ENCODE data around the gene SERPINA9. TPM values are rescaled to one million over a fixed set of nuclear protein-coding genes. Genes with fewer than 3 reads are reported as not detected.
A peak's percentile ranks its signal among the peaks of the same experiment; 100 is the strongest.
"Not testable (repeated sequence)": the region's sequence is repeated elsewhere in the genome, so short reads cannot be mapped to it uniquely, and the experiment has no call there.

The SERPINA9 gene, protein sequence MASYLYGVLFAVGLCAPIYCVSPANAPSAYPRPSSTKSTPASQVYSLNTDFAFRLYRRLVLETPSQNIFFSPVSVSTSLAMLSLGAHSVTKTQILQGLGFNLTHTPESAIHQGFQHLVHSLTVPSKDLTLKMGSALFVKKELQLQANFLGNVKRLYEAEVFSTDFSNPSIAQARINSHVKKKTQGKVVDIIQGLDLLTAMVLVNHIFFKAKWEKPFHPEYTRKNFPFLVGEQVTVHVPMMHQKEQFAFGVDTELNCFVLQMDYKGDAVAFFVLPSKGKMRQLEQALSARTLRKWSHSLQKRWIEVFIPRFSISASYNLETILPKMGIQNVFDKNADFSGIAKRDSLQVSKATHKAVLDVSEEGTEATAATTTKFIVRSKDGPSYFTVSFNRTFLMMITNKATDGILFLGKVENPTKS
- not detected for total RNA-seq
- long read RNA-seq: 0 reads

DNA sequence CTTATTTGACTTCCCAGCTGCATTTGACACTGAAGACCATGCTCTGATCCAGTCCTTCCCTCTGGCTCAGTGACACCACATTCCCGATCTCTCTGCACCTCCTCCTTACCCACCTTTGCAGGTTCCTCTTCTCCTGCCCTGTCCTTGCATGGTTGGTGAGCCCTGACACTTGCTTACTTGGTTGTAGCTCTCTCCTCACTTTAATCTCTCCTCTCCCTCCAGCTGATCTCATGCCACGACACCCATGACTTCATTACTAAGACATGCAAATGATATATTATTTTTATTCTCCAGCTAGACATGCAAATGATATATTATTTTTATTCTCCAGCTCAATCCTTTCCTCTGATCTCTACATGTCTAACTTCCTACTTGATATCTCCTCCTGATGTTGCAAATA is at the start of gene SERPINA9:
SERPINA9 (minus strand) TSS at position 175 of the 400 bp plus-strand sequence. CDS start 6,357 bp downstream, outside the sequence.
- intact Hi-C loops (cut with DNase I): no loop called here
- DNase-seq: no peak
- no peak for ATAC-seq (ENCODE audit: poor library complexity)

DNA sequence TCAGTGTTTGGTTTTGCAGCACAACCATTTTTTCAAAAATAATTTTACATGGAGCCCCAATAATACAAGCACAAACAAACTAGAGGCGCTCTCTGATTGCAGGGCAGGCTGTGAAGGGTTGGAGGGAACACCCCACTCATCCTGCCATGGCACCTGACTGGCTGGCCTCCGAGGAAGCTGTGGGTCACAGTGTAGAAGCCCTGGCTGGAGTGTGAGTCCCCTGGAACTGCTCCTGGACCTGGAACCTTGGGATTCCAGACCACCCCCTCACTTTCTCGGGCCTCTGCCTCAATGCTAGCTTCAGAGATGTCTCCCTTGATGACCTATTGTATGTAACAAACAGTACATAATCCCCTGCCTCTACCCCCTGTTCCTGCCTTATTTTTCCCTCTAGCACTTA is 48.1 kb upstream of the SERPINA9 start:
- no peak for ATAC-seq (ENCODE audit: poor library complexity)
- intact Hi-C loops (cut with DNase I): no loop called here
- DNase-seq: no peak

DNA sequence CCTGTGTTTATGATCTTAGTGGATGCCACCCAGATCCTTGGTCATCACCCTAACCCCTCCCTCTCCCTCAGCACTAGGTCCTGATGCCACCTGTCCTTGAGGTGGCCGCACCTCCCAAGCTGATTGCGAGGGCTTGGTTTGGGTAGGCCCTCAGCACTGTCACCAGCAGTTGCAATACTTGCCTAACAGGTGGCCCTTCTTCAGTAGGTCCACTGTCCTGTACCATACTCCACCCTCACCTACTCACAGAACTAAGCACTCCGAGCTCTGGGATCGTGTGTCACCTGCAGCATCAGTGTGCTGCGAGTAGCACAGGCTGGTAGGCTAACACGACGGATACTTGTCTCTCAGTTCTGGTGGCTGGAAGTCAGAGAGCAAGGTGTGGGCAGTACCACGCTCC is 47.3 kb upstream of the SERPINA9 start:
- intact Hi-C loops (cut with DNase I): no loop called here
- DNase-seq (no peak), ATAC-seq (ENCODE audit: poor library complexity) (no peak)

DNA sequence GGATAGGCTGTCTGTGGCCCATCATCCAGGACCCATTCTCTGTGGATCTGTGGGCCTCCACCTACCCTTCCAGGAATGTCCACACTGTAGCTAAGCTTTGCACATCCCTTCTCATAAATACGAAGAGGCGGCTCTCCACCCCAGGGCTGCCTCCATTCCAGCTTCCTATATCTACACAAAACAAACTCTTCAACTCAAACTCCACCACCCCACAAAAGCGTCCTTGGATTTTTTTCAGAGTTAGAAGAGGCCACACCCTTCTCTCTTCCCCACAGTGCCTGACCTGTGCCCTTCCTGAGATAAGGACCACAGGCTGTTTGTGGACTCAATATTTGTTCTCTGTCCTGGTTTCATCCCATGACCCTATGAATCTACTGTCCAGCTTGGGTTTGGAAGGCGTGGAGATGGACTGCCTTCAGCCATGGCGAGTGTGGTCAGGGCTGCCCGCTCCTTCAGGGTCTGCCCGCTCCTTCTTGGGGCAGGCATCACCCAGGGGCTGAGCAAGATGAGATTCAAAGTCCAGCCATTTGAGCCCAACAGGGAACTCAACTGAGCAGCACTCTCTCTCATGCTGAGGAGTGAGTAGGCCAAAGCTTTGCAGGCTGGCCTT is 46.2 kb upstream of the SERPINA9 start:
- DNase-seq: no peak
- intact Hi-C loops (cut with DNase I): no loop called here
- ATAC-seq (ENCODE audit: poor library complexity): no peak

DNA sequence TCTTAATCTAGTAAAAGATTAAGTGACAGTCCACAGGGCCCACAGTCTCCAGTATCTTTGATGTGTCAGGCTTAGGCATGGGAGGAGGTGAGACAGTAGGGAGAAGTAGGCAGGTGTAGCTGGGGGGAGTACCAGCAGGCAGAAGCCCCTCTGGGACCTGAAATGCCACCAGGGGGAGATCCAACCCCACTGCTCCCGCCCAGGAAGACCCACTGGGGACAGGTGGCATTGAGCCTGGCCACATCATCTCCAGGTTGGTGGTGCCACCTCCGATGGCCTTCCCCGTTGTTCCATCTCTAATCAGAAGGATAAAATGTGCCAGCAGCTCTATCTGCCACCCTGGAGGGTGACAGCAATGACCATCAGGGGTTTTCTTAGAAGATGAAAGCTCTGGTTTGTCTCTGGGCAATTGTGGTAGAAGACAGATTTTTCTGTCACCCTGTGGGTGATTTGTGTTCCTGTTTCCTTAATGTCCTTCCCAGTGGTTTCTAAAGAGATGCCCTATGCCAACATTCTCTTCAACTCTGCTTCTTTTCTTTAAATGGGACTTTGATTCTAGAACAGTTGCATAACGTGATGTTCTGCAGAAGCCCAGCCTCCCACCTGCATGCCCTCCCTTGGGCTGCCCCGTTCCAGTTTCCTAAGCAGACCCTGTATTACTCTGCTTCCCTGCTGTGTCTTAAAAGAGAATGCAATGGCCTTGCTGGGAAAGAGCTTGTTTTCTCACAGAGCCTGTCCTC is 45.5 kb upstream of the SERPINA9 start:
- intact Hi-C loops (cut with DNase I): no loop called here
- ATAC-seq (ENCODE audit: poor library complexity): no peak
- no peak for DNase-seq

DNA sequence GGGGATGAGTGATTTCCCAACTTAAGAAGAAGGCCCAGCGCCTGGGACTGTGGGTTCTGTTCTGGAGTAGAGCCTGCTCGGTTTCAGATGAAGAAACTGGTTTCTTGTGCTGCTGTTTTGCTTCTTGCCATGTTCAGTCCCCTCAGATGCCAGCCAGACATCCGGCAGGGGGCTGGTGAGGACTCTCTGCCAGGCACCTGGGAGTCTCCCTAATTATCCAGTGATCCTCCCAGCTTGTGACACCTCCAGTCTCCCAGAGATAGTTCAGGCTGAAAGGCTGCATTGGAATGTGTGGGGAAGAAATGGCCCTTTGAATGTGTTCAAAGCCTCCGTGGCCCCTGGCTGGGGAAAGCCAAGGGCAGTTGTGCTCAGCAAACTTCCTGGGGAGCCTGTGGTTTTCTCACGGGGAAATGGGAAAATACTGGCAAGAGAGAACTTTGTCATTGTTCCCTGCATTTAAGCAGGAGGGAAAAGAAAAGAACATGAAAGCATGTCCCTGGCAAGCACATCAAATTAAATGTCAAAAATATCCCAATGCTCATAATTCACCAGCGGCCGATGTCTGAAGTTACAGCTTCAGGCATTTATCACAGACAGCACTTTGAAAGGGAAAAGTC is 41.8 kb upstream of the SERPINA9 start:
- intact Hi-C loops (cut with DNase I): no loop called here
- DNase-seq (no peak), ATAC-seq (ENCODE audit: poor library complexity) (peak; percentile 43)

DNA sequence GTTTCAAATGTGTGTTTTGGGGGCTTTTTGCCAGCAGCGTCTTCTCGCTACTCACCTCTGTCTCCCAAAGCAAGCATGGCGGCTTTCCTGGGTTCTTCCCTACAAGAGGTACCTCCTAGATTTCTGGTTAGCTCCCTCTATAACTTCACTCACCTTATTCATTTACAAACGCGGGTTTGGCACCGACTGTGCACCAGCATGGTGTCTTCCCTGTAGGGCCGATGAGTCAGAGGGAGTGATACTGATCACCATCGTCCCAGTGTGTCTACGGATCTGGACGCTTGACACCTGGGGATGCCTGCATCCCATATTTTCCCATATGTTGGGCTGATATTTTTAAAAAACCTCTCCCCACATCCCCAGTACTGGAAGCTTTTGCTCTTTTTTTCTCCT is 41.2 kb upstream of the SERPINA9 start:
- ATAC-seq (ENCODE audit: poor library complexity) (no peak), DNase-seq (no peak)
- intact Hi-C loops (cut with DNase I): no loop called here

DNA sequence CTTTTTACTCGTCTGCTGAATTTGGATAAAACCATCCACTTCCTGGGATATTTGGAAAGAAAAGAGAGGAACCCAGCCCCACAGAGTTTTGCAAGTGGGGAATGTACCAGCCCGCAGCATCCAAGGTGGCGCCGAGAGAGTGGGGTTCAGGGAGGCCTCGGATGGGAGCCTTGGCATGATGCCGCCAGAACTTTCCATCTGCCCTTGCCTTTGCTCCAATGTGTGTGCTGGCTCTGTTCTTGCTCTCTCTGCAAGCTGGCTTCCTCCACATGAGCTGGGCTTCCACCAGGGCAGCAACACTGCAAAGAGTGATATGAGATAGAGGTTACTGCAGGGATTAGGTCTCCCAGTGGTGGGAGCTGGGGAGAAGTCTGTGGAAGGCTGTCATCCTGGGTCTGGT is 39.9 kb upstream of the SERPINA9 start:
- intact Hi-C loops (cut with DNase I): no loop called here
- DNase-seq (no peak), ATAC-seq (ENCODE audit: poor library complexity) (no peak)

DNA sequence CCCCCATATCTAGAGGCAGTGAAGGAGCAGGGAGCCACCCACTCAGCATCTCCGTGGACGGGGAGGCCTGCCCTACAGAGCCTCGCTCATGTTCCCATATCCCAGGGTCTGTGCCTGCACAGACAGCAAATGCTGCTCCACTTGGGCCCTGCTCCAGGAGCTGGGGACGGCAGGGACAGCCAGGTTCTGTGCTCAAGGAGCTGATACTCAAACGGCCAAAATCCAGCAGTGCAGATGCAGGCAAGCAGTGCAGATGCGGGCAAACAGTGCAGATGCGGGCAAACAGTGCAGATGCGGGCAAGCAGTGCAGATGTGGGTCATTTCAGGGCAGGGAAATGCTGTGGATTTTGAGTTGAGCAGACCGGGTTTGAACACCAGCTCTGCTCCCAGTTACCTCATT is 39.4 kb upstream of the SERPINA9 start:
- ATAC-seq (ENCODE audit: poor library complexity): no peak
- intact Hi-C loops (cut with DNase I): no loop called here
- DNase-seq: no peak

DNA sequence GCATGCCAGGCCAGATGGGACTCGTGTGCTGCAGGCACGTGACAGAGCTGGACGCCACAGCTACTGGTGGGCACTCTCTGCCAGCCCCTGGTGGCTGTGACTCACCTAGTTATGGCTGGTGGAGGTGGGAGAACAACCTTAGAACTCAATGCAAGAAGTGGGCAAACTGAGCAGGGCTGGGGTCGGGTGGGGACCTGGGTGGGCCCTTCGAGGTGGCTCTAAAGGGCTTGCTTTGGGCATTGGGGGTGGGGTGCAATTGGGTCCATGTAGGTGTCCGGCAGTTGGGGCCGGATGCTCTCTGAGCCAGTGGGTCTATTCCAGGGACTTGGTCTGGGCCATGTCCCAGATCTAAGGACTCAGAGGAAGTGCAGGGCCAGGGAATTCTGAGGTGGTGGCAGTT is 38.4 kb upstream of the SERPINA9 start:
- DNase-seq (no peak), ATAC-seq (ENCODE audit: poor library complexity) (no peak)
- intact Hi-C loops (cut with DNase I): no loop called here

DNA sequence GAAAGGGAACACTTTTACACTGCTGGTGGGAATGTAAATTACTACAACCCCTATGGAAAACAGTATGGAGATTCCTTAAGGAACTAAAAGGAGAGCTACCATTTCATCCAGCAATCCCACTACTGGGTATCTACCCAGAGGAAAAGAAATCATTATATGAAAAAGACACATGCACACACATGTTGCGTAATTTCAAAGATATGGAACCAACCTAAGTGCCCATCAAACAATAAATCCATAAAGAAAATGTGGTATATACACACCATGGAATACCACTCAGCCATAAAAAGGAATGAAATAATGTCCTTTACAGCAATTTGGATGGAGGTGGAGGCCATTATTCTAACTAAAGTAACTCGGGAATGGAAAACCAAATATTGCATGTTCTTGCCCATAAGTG is 34.5 kb upstream of the SERPINA9 start:
- DNase-seq; ATAC-seq (ENCODE audit: poor library complexity); intact Hi-C loops (cut with DNase I): not testable (repeated sequence)

DNA sequence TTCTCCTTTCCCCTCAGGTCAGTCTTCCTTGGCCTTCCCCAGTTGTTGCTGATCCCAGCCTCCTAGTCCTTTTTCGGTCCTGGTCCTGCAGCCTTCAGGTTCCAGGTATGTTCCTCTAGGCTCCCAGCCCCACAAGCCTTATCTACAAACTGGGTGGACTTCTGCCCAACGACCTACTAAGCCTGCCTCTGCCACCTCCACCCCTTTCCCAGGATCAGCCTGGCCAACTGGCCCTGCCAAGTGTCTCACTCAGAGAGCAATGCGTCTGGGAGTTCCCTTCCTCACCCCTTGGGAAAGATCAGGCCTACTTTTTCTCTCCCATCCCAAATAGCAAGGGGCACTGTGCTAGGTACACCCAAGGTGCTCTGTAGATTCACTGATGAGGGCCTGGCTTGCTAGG is 33.4 kb upstream of the SERPINA9 start, which contains the start of gene SERPINA12:
SERPINA12 (minus strand) TSS at position 114 of the 400 bp plus-strand sequence. CDS start 11,072 bp downstream, outside the sequence.
- no peak for DNase-seq
- intact Hi-C loops (cut with DNase I): no loop called here
- ATAC-seq (ENCODE audit: poor library complexity): no peak

DNA sequence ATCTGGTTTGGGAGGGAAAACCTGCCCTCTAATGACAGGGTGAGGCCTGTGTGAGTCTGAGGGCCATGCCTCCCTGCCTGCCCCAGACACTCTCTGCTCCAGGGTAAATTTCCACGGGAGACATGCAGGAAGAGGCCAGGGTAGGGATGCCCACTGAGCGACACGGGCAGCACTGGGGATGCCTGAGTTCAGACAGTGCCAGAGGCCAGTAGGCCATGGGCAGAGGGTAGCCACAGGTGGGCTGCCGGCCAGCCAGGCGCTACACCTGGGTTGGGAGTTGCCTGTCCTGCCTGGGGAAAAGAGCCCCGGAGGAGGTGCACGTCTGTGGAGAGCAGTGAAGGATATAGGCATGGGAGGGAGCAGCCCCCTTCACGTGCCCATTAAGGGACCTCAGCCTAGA is 29.6 kb upstream of the SERPINA9 start:
- intact Hi-C loops (cut with DNase I): no loop called here
- DNase-seq (no peak), ATAC-seq (ENCODE audit: poor library complexity) (no peak)

DNA sequence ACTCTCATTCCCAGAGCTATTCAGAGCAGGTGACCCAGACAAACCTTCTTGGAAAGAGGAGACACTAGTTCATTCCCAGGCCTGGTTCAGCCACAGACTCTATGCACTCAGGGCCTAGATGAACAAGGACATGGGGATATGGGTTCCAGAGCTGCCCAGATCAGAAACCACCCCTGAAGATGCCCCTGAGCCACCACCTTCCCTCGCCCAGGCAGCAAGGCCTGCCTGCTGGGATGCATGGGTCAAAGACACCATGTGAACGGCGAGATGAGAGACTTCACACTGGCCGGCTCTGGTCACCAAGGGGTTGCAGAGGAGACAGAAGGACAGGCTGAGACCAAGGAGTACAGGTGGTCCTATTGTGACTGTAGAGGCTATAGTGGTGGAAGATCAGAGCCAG is 29.2 kb upstream of the SERPINA9 start:
- DNase-seq (no peak), ATAC-seq (ENCODE audit: poor library complexity) (no peak)
- intact Hi-C loops (cut with DNase I): no loop called here

DNA sequence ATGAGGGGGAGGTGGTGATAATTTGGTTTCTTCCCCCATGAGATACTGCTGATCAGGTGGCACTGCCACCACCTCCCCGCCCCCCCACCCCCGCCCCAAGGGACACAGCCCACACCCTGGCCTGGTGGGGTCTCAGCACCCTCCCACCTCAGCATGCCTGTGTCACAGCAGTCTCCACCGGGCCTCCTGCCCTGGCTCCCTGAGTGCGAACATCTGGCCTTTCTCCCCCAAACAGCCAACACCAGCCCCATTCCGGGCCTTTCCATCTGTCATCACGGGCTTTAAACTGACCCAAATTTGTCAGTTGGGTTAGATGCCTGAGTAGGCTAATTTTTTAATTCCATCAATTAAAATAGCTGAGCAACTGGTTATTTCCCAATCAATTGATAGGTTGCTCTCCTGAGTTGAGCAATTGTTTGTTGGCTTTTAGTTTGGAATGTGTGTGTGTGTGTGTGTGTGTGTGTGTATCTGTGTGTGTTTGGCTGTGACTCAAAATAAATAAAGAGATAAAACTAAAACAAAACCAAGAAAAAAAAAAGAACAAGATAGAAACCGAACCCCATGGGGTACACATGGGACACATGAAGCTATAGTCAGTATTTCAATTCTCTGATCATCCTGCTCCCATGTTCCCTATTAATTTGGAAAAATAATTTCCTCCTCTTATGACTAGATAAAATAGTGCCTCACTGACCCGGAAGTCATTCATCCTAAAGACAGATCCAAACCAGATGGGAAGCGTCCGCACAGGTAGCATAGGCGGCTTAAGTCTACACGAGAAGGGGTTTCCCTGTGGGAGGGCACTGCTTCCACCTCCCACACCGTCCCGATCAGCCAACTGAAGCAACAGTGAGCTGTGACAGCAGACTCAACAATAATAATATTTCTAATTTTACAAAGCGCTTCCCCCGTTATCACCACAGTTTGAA is 25.9 kb upstream of the SERPINA9 start:
- ATAC-seq (ENCODE audit: poor library complexity): no peak
- DNase-seq: no peak
- intact Hi-C loops (cut with DNase I): no loop called here

DNA sequence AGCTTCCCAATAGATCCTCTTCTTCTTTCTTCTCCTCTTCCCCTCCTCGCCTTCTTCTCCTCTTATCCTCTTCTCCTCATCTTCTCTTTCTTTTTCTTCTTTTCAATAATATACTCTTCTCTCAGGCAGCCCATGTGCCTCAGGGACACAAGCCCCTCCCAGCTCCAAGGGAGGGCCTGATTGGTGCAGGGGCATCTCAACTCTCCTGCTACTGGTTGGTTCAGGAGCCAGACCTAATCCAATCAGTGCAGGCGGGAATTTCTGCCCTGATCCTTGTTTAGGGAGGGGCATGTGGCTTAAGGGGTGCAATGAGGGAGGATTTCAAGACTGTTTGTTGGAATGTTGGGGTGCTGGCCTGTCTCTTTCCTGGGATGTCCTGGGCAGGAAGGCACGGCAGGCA is 24.3 kb upstream of the SERPINA9 start:
- no peak for DNase-seq
- intact Hi-C loops (cut with DNase I): no loop called here
- no peak for ATAC-seq (ENCODE audit: poor library complexity)

DNA sequence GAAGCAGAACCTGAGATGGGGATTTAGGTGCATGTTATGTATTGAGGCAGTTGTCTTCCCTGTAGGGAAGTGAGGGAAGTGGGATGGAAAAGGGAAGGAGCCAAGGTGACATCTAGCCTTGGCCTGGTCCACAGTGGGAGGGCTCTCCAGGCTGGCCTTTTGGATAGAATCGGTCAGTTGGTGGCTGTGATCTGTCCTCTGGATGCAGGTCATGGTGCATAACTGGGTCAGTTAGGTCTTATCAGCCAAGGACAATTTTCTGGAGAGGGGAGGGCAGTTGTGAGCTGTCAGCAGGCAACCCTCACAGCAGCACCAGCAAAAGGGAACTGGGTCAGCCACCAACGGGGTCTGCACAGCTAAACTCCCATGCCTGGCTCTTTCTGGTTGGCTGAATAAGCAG is 23.7 kb upstream of the SERPINA9 start:
- intact Hi-C loops (cut with DNase I): no loop called here
- ATAC-seq (ENCODE audit: poor library complexity) (no peak), DNase-seq (no peak)

DNA sequence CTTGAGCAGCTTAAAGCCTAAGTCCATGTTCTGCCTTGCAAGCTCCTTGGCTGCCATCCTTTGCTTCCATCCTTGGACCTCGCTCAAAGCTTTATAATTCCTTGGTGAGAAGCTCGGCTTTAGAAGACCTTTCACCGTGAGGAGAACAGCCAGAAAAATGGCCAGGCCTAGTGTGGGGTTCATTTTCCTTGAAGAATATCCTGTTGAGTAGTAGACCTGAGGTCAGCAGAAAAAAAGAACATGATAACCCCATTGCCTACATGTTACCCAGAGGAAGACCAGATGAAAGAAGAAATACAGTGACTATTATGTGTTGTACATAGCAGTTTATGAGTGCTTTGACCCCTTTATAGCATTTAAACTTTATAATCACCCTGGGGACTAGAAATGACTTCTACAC is 22.2 kb upstream of the SERPINA9 start:
- ATAC-seq (ENCODE audit: poor library complexity): no peak

More for the DNA sequence above, 22.2 kb upstream of the SERPINA9 start:
- intact Hi-C loops (cut with DNase I): no loop called here
- DNase-seq: no peak
